ENCODE measurements around the gene DERL3.

DERL3 gene

GRCh38 chr22:23801886-23802377 is 36.9 kb downstream of the DERL3 start:
- TF ChIP-seq POLR2AphosphoS5 (IDR thresholded peaks at IDR 0.05; ENCODE audit: low read depth, low read length) (no peak), REST (IDR thresholded peaks at IDR 0.05; ENCODE audit: insufficient read depth in 1 of 2, low read depth in 2 of 2, low read length in 2 of 2) (no peak), TAF1 (IDR thresholded peaks at IDR 0.05; ENCODE audit: borderline replicate concordance, insufficient read depth, low read length) (no peak), FOXP2 (optimal IDR thresholded peaks at IDR 0.05; ENCODE audit: borderline replicate concordance, extremely low read depth, extremely low read length, insufficient read depth) (no peak), SIN3A (IDR thresholded peaks at IDR 0.05; ENCODE audit: borderline replicate concordance, insufficient read depth, low read length) (no peak)

DNA sequence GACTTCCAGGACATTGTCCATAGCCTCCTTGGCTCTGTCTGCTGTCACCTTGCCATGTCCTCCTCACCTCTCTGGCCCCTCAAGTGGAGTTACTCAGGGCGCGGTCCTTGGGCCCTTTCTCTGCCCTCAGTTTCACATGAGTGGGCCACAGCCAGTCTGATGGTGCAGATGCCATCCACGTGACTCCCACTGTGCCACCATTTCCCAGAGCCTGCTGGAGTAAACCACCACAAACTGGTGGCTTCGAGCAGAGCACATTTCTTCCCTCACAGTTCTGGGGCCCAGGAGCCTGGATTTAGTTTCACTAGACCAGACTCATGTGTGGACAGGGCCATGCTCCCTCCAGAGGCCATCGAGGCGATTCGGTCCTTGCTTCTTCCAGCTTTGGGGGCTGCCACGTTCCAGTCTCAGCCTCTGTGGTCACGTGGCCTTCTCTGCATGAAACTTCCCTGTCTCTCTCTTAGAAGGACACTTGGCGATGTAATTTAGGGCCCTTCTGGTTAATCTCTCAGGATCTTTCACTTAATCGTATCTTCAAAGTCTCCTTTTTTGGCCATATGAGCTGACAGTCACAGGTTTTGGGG is 37.5 kb downstream of the DERL3 start:
- TF ChIP-seq POLR2AphosphoS5 (IDR thresholded peaks at IDR 0.05; ENCODE audit: low read depth, low read length) (no peak), SIN3A (IDR thresholded peaks at IDR 0.05; ENCODE audit: borderline replicate concordance, insufficient read depth, low read length) (no peak), TAF1 (IDR thresholded peaks at IDR 0.05; ENCODE audit: borderline replicate concordance, insufficient read depth, low read length) (no peak), REST (IDR thresholded peaks at IDR 0.05; ENCODE audit: insufficient read depth in 1 of 2, low read depth in 2 of 2, low read length in 2 of 2) (no peak), FOXP2 (optimal IDR thresholded peaks at IDR 0.05; ENCODE audit: borderline replicate concordance, extremely low read depth, extremely low read length, insufficient read depth) (no peak)

- TF ChIP-seq SIN3A (IDR thresholded peaks at IDR 0.05; ENCODE audit: borderline replicate concordance, insufficient read depth, low read length) (no peak), FOXP2 (optimal IDR thresholded peaks at IDR 0.05; ENCODE audit: borderline replicate concordance, extremely low read depth, extremely low read length, insufficient read depth) (no peak), POLR2AphosphoS5 (IDR thresholded peaks at IDR 0.05; ENCODE audit: low read depth, low read length) (no peak), TAF1 (IDR thresholded peaks at IDR 0.05; ENCODE audit: borderline replicate concordance, insufficient read depth, low read length) (no peak), REST (IDR thresholded peaks at IDR 0.05; ENCODE audit: insufficient read depth in 1 of 2, low read depth in 2 of 2, low read length in 2 of 2) (no peak)
Observed at GRCh38 chr22:23800297-23801237, 38.2 kb downstream of the DERL3 start.

DNA sequence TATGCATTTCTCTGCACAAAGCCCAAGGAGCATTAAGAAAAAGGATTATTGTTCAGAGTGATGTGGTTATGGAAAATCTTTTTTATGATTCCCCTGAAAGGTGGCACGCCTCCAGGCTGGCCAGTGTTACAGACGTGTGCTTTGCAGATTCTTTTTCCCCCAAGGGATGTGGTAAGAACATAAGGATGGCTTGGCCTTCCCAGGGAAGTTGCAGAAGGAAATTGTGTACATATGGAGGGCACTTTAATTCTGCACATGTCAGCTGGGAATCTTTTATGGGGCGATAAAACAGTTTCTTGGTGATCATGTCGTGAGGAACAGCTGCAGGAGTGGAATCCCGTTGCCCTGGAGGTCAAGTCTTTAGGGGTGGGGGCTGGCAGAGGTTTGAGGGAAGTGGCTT is 42.3 kb downstream of the DERL3 start:
- TF ChIP-seq REST (IDR thresholded peaks at IDR 0.05; ENCODE audit: insufficient read depth in 1 of 2, low read depth in 2 of 2, low read length in 2 of 2) (no peak), POLR2AphosphoS5 (IDR thresholded peaks at IDR 0.05; ENCODE audit: low read depth, low read length) (no peak), FOXP2 (optimal IDR thresholded peaks at IDR 0.05; ENCODE audit: borderline replicate concordance, extremely low read depth, extremely low read length, insufficient read depth) (no peak), TAF1 (IDR thresholded peaks at IDR 0.05; ENCODE audit: borderline replicate concordance, insufficient read depth, low read length) (no peak), SIN3A (IDR thresholded peaks at IDR 0.05; ENCODE audit: borderline replicate concordance, insufficient read depth, low read length) (no peak)
